HL-60 (cell line): ENCODE results near the gene TPK1.

Source experiments
- CTCF ChIP-seq: IDR thresholded peaks from one replicate; pipeline ENCODE4 v1.5.1; 2011; ENCODE audit warnings: low read length, control low read depth, inconsistent platforms; ENCODE audit not compliant: insufficient read depth
- POLR2AphosphoS5 ChIP-seq: IDR thresholded peaks from 2 replicates; pipeline ENCODE4 v1.6.1; 2012; ENCODE audit warnings: low read depth

- no peak for TF ChIP-seq POLR2AphosphoS5
- TF ChIP-seq CTCF = no peak
These were observed 308.8 kb downstream of the TPK1 start for GRCh38 chr7:144527051-144527471.
